Astrocyte of the spinal cord (primary cell): ENCODE results near the gene SPEM3.
A peak's percentile ranks its signal among the peaks of the same experiment; 100 is the strongest.

Experiments used
- DNase-seq: peaks from one replicate; pipeline ENCODE4 v3.0.0; 2011; ENCODE audit warnings: low read depth, low spot score
- H3K4me3 ChIP-seq: 2 replicates; pipeline ENCODE4 v1.5.1; 2011; ENCODE audit warnings: low read depth, mild to moderate bottlenecking, low read length, moderate library complexity
- in situ Hi-C: cut with HindIII; loops from 2 replicates; pipeline ENCODE4 v1.10.0; 2017; ENCODE audit warnings: low sequenced_read_pairs
- TF ChIP-seq, protein P1 (sequence below): IDR thresholded peaks from 2 replicates; pipeline ENCODE4 v1.5.1; 2012; ENCODE audit warnings: low read depth, mild to moderate bottlenecking, low read length, inconsistent platforms

SPEM3 gene

DNA sequence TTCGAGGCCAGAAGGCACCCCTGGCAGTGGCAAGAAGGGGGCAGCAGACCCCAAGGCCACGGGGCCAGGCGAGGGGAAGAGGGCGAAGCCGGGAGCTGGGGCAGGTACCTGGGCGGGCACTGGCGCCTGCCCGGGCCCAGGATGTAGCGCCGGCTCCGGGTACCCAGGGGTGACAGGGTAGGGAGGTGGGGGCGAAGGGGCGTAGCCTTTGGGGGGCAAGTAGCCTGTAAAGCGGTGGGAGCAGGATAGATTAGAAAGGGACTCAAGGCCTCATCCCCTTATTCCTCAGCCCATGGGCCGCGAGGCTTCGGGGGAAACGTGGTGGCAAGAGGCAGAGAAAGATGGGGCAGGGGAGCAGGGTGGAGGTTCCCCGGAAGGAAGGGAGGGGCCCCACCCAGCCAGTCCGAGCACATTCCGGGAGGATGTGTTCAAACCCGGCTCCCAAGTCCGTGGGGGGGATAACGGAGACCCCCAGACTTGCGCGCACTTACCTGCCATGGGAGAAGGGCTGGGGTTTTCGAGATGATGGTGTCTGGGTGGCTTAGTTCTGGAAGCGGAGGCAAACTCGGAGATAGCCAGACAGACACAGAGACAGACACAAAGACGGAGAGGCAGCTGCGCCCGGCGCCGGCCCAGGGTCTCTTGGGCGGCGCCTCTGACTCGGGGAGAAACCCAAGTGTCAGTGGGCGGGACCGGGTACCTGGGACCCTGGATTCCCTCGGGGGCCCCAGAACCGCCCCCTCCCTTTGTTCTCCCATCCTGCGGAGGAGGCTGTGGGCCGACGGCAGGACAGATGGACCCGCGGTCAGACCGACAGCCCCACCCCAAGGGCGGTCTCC is 34.8 kb upstream of the SPEM3 start:
- in situ Hi-C loops = no loop called here
- DNase-seq = no peak
- peak overlapping the region; percentile 90 for H3K4me3 ChIP-seq

DNA sequence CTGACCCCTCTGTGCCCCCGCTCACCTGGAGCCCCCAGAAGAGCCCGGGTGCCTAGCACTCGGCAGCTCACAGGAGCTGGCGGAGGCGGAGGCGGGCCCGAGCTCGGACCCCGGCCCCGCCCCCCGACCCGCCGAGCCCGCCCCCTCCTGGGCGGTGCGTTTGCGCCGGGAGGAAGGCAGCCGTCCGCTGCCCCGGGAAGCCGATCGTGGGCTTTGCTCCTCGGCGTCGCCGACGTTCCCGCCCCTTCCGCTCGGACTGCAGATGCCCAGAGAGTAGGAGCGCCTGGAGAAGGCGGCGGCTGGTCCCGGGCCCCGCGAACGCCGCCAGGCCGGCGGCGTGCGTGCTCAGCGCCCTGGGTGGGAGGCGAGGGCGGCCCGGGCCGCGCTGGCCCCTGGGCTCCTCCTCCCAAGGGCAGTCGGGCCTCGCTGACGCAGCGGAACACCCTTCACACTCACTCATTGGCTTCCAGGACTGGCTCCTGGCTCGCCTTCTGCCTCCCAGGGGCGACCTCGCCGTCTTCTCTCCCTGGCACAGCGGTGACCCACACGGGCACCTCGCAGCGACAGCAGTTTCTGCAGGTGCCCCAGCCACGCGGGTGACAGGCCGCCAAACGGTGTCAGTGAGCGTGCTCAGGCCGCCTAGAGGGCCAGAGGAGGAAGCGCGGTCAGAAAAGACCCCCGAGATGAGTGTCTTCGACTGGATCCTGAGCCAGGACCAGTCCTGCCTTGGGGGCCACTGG is 34.0 kb upstream of the SPEM3 start, which contains the start of gene PLSCR3:
Gene PLSCR3, minus strand, starts transcription at position 74 of the 740 bp plus-strand sequence. CDS start 415 bp downstream, outside the sequence.
- peak; percentile 88 for DNase-seq
- in situ Hi-C loops = no loop called here
- TF ChIP-seq, protein P1, sequence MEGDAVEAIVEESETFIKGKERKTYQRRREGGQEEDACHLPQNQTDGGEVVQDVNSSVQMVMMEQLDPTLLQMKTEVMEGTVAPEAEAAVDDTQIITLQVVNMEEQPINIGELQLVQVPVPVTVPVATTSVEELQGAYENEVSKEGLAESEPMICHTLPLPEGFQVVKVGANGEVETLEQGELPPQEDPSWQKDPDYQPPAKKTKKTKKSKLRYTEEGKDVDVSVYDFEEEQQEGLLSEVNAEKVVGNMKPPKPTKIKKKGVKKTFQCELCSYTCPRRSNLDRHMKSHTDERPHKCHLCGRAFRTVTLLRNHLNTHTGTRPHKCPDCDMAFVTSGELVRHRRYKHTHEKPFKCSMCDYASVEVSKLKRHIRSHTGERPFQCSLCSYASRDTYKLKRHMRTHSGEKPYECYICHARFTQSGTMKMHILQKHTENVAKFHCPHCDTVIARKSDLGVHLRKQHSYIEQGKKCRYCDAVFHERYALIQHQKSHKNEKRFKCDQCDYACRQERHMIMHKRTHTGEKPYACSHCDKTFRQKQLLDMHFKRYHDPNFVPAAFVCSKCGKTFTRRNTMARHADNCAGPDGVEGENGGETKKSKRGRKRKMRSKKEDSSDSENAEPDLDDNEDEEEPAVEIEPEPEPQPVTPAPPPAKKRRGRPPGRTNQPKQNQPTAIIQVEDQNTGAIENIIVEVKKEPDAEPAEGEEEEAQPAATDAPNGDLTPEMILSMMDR = peak; percentile 50

More for the DNA sequence above, 34.8 kb upstream of the SPEM3 start:
- TF ChIP-seq, protein P1 = peak; percentile 27

DNA sequence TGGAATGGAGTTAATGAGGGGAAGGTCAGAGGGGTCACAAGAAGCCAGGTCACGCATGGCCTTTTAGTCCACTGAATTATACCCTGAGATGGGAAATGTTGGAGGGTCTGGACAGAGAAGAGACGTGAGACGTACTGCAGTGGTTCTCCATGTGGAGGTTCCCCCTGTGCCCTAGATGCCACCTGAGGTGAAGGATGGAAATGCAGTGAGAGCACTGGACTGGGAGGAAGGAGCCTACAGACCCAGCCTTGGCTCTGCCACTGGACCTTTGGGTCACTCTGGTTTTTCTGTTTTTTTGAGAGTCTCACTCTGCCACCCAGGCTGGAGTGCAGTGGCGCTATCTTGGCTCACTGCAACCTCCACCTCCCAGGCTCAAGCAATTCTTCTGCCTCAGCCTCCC is 32.5 kb upstream of the SPEM3 start:
- no peak overlapping the region for H3K4me3 ChIP-seq
- in situ Hi-C loops = no loop called here
- no peak for DNase-seq
- TF ChIP-seq, protein P1 = no peak

More for the DNA sequence above, 34.0 kb upstream of the SPEM3 start, which contains the start of gene PLSCR3:
- peak within 1 kb of the TSS; percentile 90 for H3K4me3 ChIP-seq

DNA sequence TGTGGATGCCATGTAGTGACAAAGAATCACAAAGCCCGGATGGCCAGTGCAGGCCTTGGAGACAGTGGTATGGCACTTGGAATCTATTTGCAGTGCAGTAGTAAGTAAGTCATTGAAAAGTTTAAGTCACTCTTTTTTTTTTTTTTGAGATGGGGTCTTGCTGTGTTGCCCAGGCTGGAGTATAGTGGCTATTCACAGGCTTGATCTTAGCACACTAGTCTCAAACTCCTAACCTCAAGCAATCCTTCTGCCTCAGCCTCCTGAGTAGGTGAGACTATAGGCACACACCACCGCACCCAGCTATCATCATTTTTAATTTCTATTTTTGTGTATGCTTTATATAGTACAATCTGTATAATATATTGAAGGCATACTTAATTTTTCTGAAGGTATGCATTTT is 30.0 kb upstream of the SPEM3 start:
- DNase-seq = no peak
- H3K4me3 ChIP-seq = no peak overlapping the region
- TF ChIP-seq, protein P1 = no peak
- in situ Hi-C loops = no loop called here

DNA sequence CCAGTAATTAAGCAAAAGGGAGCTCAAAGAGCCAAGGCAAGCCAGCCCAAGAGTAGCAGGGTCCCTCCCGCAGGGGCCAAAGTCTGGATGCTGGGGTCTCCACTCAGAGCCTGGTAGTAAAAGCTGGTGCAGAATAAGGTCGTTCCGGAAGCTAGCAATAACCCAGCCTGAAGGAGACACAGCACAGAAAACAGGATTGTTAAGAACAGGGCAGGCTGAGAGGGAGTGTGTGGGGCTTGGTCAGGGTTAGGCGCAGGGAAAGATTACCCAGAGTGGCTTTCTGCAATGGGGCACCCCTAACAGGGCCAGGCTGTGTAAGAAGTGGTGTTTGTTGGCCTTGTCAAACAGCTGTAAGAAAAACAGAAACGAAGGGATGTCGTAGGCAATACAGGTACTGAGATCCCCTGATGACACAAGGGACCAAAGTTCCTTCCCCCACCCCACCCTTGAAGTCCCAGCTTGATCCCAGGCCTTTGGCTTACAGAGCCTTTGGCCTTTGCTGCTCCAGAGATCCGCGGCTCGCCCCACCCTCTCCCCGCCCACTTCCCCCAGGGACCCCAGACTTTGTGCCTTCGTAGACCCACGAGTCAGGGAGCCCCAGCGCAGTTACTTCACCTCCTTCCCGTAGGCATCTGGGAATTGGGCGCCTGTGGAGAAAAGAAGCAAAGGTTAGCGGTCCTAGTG is 25.5 kb upstream of the SPEM3 start:
- in situ Hi-C loops = no loop called here
- TF ChIP-seq, protein P1 = no peak
- no peak for DNase-seq
- peak overlapping the region; percentile 74 for H3K4me3 ChIP-seq

DNA sequence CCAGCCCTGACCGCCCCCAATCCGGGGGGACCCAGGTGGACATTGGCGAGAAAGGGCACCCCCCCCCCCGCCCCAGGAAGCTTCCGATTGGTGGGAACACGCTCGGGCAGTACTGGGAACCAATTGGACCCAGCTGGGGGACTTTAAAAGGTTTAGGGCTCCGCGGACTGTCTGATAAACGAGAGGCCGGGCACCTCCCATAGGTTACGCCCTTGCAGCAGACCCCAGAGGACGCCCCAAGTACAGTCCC is 25.0 kb upstream of the SPEM3 start:
- DNase-seq = no peak
- in situ Hi-C loops = no loop called here
- peak overlapping the region; percentile 74 for H3K4me3 ChIP-seq
- TF ChIP-seq, protein P1 = no peak
